ENCODE data around the gene FYB1.

GRCh38 chr5:39253196-39253595, 33.8 kb upstream of the FYB1 start:
- TF ChIP-seq, protein P1, sequence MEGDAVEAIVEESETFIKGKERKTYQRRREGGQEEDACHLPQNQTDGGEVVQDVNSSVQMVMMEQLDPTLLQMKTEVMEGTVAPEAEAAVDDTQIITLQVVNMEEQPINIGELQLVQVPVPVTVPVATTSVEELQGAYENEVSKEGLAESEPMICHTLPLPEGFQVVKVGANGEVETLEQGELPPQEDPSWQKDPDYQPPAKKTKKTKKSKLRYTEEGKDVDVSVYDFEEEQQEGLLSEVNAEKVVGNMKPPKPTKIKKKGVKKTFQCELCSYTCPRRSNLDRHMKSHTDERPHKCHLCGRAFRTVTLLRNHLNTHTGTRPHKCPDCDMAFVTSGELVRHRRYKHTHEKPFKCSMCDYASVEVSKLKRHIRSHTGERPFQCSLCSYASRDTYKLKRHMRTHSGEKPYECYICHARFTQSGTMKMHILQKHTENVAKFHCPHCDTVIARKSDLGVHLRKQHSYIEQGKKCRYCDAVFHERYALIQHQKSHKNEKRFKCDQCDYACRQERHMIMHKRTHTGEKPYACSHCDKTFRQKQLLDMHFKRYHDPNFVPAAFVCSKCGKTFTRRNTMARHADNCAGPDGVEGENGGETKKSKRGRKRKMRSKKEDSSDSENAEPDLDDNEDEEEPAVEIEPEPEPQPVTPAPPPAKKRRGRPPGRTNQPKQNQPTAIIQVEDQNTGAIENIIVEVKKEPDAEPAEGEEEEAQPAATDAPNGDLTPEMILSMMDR (IDR thresholded peaks at IDR 0.05): no peak
- TF ChIP-seq TCF7L2 (IDR thresholded peaks at IDR 0.05; ENCODE audit: low read depth, low read length) (no peak), POLR2AphosphoS5 (IDR thresholded peaks at IDR 0.05; ENCODE audit: low read depth, low read length) (no peak), REST (IDR thresholded peaks at IDR 0.05; ENCODE audit: insufficient read depth in 1 of 2, low read depth in 2 of 2, low read length in 1 of 2) (no peak)

All from Panc1 (cell line).